Karpas-422 (cell line): ENCODE data around the gene PTPN2. TPM values are rescaled to one million over a fixed set of nuclear protein-coding genes. Genes with fewer than 3 reads are reported as not detected.
"Not testable (repeated sequence)": the region's sequence is repeated elsewhere in the genome, so short reads cannot be mapped to it uniquely, and the experiment has no call there.

Experiments
- DNase-seq: peaks from one replicate; pipeline ENCODE4 v3.0.0-alpha.2; 2015
- H2AFZ ChIP-seq: fragments of 200-600 bp; sonication (generic); 2 replicates; pipeline ENCODE4 v1.6.1; 2014; ENCODE audit warnings: antibody characterized with exemption, low read length, mixed read lengths
- H3K27ac ChIP-seq: fragments of 200-600 bp; sonication (generic); 2 replicates; pipeline ENCODE4 v1.5.1; 2014; ENCODE audit warnings: mild to moderate bottlenecking, low read length, moderate library complexity
- H3K27me3 ChIP-seq: fragments of 200-600 bp; sonication (generic); 2 replicates; pipeline ENCODE4 v1.6.1; 2014; ENCODE audit warnings: low read length, mixed read lengths
- H3K36me3 ChIP-seq: fragments of 200-600 bp; sonication (generic); 2 replicates; pipeline ENCODE4 v1.6.1; 2014; ENCODE audit warnings: low read length, mixed read lengths; ENCODE audit not compliant: insufficient read depth
- H3K4me1 ChIP-seq: fragments of 200-600 bp; sonication (generic); 2 replicates; pipeline ENCODE4 v1.6.1; 2014; ENCODE audit warnings: mild to moderate bottlenecking, low read length, mixed read lengths
- H3K4me2 ChIP-seq: fragments of 200-600 bp; sonication (generic); 2 replicates; pipeline ENCODE4 v1.6.1; 2014; ENCODE audit warnings: low read length, low read depth, mild to moderate bottlenecking; ENCODE audit not compliant: poor library complexity, severe bottlenecking
- H3K4me3 ChIP-seq: fragments of 200-600 bp; sonication (generic); 2 replicates; pipeline ENCODE4 v1.5.1; 2014; ENCODE audit warnings: mild to moderate bottlenecking, antibody characterized with exemption, low read length, mixed read lengths
- H3K79me2 ChIP-seq: fragments of 200-600 bp; sonication (generic); 2 replicates; pipeline ENCODE4 v1.6.1; 2014; ENCODE audit warnings: mild to moderate bottlenecking, low read length, mixed read lengths
- H3K9ac ChIP-seq: fragments of 200-600 bp; sonication (generic); 2 replicates; pipeline ENCODE4 v1.6.0; 2014; ENCODE audit warnings: low read length
- H3K9me2 ChIP-seq: fragments of 200-600 bp; sonication (generic), shearing (Covaris generic); replicated peaks from 2 replicates; pipeline ENCODE4 v1.6.0; 2014; ENCODE audit warnings: mild to moderate bottlenecking, low read length, moderate library complexity; ENCODE audit not compliant: insufficient read depth
- H3K9me3 ChIP-seq: fragments of 300-700, 200-600 bp; sonication (generic); 2 replicates; pipeline ENCODE4 v1.6.1; 2014; ENCODE audit warnings: low read length, mixed read lengths
- H4K20me1 ChIP-seq: fragments of 200-600 bp; sonication (generic); 2 replicates; pipeline ENCODE4 v1.6.1; 2014; ENCODE audit warnings: mild to moderate bottlenecking, antibody characterized with exemption, low read length, low read depth; ENCODE audit not compliant: insufficient read depth
- total RNA-seq: library from RNA; depleted of rRNA; stranded (reverse); fragments of >200 nt; shearing (Covaris generic); gene quantifications from 2 replicates; pipeline ENCODE4 v1.2.3, GENCODE V29; 2014; ENCODE audit warnings: low replicate concordance

PTPN2 gene
- total RNA-seq, 1 experiment from 2014 or later, result 72.2 TPM

DNA sequence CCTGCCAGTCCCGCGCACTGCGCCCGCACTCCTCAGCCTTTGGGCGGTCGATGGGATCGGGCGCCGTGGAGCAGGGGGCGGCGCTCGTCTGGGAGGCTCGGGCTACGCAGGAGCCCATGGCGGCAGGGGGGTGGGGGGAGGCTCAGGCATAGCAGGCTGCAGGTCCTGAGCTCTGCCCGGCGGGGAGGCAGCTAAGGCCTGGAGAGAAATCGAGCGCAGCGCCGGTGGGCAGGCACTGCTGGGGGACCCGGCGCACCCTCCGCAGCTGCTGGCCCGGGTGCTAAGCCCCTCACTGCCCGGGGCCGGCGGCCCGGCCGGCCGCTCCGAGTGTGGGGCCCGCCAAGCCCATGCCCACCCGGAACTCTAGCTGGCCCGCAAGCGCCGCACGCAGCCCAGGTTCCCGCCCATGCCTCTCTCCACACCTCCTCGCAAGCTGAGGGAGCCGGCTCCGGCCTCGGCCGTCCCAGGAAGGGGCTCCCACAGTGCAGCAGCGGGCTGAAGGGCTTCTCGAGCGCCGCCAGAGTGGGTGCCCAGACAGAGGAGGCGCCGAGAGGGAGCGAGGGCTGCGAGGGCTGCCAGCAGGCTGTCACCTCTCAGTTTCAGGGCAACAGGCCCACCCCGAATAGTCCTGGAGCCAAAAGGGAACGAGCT is 107.1 kb downstream of the PTPN2 start:
- H3K36me3 ChIP-seq, result no peaks in the 10 kb centered on the region
- no peaks in the 10 kb centered on the region for H3K9me3 ChIP-seq
- DNase-seq, result no peak
- H3K27me3 ChIP-seq, result no peaks in the 10 kb centered on the region; the same call in 1 of the 2 replicates
- H3K4me3 ChIP-seq, result no peak overlapping the region
- H3K27ac ChIP-seq, result no peak overlapping the region
- H3K4me2 ChIP-seq, result no peak overlapping the region
- no peaks in the 10 kb centered on the region for H3K79me2 ChIP-seq
- no peak overlapping the region for H2AFZ ChIP-seq
- H3K9me2 ChIP-seq, result no peaks in the 10 kb centered on the region
- H3K9ac ChIP-seq, result no peak overlapping the region
- H4K20me1 ChIP-seq, result no peaks in the 10 kb centered on the region
- peaks cover 5% of the 10 kb centered on the region for H3K4me1 ChIP-seq

DNA sequence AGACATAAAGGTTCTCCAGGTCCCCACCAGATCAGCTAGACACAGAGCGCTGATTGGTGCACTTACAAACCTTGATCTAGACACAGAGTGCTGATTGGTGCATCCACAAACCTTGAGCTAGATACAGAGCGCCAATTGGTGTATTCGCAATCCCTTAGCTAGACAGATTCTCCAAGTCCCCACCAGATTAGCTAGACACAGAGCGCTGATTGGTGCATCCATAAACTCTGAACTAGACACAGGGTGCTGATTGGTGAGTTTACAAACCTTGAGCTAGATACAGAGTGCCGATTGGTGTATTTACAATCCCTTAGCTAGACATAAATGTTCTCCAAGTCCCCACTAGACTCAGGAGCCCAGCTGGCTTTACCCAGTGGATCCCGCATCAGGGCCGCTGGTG is 107.6 kb downstream of the PTPN2 start:
- H3K4me3 ChIP-seq, H3K9me2 ChIP-seq, H3K4me1 ChIP-seq, H3K27me3 ChIP-seq, H2AFZ ChIP-seq, H4K20me1 ChIP-seq, H3K4me2 ChIP-seq, H3K36me3 ChIP-seq, H3K9ac ChIP-seq, H3K27ac ChIP-seq, H3K79me2 ChIP-seq, H3K9me3 ChIP-seq, DNase-seq: not testable (repeated sequence)

DNA sequence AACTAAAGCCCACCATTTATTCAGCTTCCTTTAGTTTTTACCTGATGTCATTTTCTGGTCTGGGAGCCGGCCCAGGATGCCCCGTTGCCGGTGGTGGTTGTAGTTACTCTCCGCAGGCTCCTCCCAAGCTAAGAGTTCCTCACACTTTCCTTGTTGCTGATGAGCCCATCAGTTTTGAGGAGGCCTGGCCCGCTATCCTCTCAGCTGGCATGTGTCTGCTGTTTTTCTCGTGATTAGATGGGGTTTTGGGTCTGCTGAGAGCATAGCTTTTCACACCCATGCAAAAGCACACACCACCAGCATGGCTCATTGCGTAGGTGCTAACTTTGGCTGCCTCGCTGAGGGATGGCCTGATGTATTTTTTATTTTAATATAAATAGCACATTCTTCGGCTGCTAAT is 109.1 kb downstream of the PTPN2 start:
- H3K4me3 ChIP-seq, result no peak overlapping the region
- H3K4me1 ChIP-seq, result peaks cover 5% of the 10 kb centered on the region
- no peaks in the 10 kb centered on the region; the same call in 1 of the 2 replicates for H3K27me3 ChIP-seq
- no peak overlapping the region for H3K27ac ChIP-seq
- H3K36me3 ChIP-seq, result no peaks in the 10 kb centered on the region
- no peaks in the 10 kb centered on the region for H4K20me1 ChIP-seq
- no peak overlapping the region for H2AFZ ChIP-seq
- H3K9ac ChIP-seq, result no peak overlapping the region
- H3K79me2 ChIP-seq, result no peaks in the 10 kb centered on the region
- DNase-seq, result no peak
- H3K9me3 ChIP-seq, result no peaks in the 10 kb centered on the region
- no peaks in the 10 kb centered on the region for H3K9me2 ChIP-seq
- no peak overlapping the region for H3K4me2 ChIP-seq

DNA sequence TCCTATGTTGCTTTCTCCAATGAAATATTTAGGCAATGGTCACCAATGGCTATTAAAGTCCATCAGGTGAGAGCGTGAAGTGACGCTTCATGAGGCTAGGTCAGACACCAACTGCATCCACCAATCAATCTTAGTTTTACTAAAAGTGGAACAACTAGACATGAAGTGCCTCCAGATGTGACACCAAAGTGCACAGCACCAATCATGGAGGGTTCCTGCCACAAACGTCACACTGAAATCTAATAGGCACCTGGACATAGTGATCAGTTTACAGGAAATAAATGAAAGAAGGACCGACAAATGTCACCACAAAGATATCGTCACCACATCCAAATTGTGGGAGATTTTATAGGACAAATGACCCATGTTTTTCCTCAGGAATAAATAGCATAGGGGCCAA is 110.7 kb downstream of the PTPN2 start:
- H4K20me1 ChIP-seq, result no peaks in the 10 kb centered on the region
- no peak overlapping the region for H3K4me2 ChIP-seq
- H3K79me2 ChIP-seq, result no peaks in the 10 kb centered on the region
- no peak overlapping the region for H3K27ac ChIP-seq
- H3K4me3 ChIP-seq, result no peak overlapping the region
- H3K9ac ChIP-seq, result no peak overlapping the region
- H3K9me3 ChIP-seq, result no peaks in the 10 kb centered on the region
- DNase-seq, result no peak
- no peaks in the 10 kb centered on the region for H3K36me3 ChIP-seq
- H3K4me1 ChIP-seq, result peaks cover 5% of the 10 kb centered on the region
- H3K9me2 ChIP-seq, result no peaks in the 10 kb centered on the region
- no peaks in the 10 kb centered on the region; the same call in 1 of the 2 replicates for H3K27me3 ChIP-seq
- H2AFZ ChIP-seq, result no peak overlapping the region

DNA sequence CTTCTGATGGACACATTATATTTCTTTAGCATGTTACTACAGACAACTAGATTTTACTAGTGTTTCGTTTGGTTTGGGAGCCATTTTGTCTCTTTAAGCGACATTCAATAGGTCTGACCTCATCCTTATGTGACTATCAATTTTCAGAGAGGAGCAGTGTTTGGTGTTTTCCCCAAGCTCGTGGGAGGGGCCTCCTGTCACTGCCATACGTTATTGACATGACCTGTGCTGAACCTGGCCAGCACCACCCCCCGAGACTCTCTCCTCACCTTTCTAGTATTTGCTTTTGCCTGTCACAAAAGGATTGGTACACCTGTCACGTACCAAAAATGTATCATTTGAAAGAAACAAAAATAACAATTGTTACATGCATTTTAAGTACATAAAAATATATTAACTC is 111.9 kb downstream of the PTPN2 start:
- peaks cover 2% of the 10 kb centered on the region; the same call in 1 of the 2 replicates for H3K27me3 ChIP-seq
- H2AFZ ChIP-seq, result no peak overlapping the region
- H3K4me3 ChIP-seq, result no peak overlapping the region
- no peaks in the 10 kb centered on the region for H3K9me3 ChIP-seq
- no peak overlapping the region for H3K4me2 ChIP-seq
- no peaks in the 10 kb centered on the region for H3K9me2 ChIP-seq
- H3K79me2 ChIP-seq, result no peaks in the 10 kb centered on the region
- no peaks in the 10 kb centered on the region for H4K20me1 ChIP-seq
- no peak for DNase-seq
- H3K4me1 ChIP-seq, result peaks cover 5% of the 10 kb centered on the region
- H3K27ac ChIP-seq, result no peak overlapping the region
- H3K36me3 ChIP-seq, result no peaks in the 10 kb centered on the region
- no peak overlapping the region for H3K9ac ChIP-seq

DNA sequence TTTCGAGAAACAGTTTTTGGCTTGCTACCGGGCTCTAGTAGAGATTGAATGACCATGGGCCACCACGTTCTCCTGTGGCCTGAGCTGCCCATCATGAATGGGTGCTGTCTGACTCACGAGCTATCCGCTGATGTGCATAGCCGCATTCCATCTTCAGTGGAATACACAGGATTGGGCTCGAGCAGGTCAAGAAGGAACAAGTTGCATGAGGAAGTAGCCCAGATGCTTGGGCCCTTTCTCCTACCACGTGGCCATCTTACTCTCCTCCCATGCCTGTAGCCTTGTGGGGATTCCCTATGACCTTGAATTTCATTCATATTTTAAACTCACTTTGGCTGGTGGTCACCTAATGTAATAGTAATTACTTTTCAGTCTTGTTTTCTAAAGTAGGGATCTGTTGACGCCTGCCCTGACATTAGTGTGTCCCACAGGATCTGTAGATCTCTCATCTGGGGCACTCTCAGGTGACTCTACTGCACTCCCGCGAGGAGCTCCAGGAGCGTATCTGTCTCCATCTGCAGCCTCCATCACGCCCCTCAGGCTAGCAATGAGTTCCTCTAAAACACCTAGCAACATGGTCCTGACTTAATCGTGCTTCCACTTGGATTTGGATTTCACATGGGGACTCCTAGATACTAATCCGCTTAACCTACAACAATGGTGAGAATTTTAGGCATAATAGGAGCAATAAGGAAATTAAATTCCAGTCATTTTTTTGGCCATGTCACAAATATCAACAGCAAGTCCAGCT is 113.4 kb downstream of the PTPN2 start:
- H2AFZ ChIP-seq, result no peak overlapping the region
- no peak for DNase-seq

DNA sequence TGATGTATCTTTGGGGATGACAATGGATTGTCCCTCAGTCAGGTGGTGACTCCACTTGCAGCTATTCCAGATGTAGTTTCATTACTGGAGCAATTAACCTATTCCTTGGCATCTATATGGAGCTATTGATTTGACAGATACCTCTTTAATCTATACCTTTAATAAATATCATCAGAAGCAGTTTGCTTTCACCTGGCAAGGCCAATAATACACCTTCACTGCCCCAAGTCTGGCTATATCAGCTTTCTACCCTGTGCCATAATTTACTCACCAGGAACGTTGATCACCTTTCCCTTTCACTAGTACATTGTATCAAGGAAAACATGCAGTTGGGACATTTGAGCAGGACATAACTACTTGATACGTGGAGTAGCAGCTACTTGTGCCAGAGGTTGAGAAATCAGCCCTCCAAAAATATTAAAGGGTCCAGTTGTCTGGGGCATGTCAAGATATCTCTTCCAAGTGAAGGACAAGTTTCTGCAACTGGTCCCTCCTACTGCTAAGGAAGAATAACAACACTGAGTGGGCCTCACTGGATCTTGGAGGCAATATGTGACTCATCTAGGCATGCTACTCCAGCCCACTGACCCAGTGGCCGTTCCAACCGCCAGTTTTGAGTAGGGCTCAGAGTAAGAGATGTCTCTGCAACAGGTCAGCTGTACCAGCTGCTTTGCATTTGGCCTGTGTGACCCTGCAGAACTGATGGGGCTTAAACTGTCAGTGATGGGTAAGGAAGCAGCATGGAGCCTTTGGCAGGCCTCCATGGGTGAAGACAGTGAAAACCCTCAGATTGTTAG is 114.2 kb downstream of the PTPN2 start:
- Histone ChIP-seq H3K4me2 (no peak overlapping the region), H3K9ac (no peak overlapping the region), H3K9me2 (no peaks in the 10 kb centered on the region), H3K27ac (no peak overlapping the region), H3K36me3 (no peaks in the 10 kb centered on the region), H3K9me3 (no peaks in the 10 kb centered on the region), H3K27me3 (peaks cover 2% of the 10 kb centered on the region; the same call in 1 of the 2 replicates), H3K4me3 (no peak overlapping the region), H2AFZ (no peak overlapping the region), H3K79me2 (no peaks in the 10 kb centered on the region), H3K4me1 (peaks cover 5% of the 10 kb centered on the region), H4K20me1 (no peaks in the 10 kb centered on the region)
- DNase-seq, result no peak

More for the DNA sequence above, 113.4 kb downstream of the PTPN2 start:
- Histone ChIP-seq H4K20me1 (no peaks in the 10 kb centered on the region), H3K4me1 (peaks cover 5% of the 10 kb centered on the region), H3K9me3 (no peaks in the 10 kb centered on the region), H3K4me3 (no peak overlapping the region), H3K9ac (no peak overlapping the region), H3K79me2 (no peaks in the 10 kb centered on the region), H3K4me2 (no peak overlapping the region), H3K9me2 (no peaks in the 10 kb centered on the region), H3K36me3 (no peaks in the 10 kb centered on the region), H3K27me3 (peaks cover 2% of the 10 kb centered on the region; the same call in 1 of the 2 replicates), H3K27ac (no peak overlapping the region)

DNA sequence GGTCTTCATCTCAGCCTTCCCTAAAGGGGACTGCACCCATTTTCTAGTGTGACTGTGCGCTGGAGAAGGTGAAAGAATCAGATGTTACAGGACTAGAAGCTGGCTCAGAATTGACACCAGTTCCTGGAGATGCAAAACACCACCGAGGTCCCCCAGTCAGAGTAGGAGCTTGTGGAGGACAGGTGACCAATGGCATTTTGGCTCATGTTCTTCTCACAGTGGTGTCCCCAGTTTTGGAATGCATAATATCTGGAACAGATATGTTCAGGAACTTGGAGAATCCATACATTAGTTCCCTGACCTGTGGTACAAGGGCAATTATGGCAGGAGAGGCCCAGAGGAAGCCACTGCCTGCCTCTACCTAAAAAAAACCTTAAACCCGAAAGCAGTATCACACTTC is 114.9 kb downstream of the PTPN2 start:
- no peaks in the 10 kb centered on the region for H3K9me2 ChIP-seq
- no peak for DNase-seq
- no peaks in the 10 kb centered on the region for H3K36me3 ChIP-seq
- peaks cover 2% of the 10 kb centered on the region; the same call in 1 of the 2 replicates for H3K27me3 ChIP-seq
- no peak overlapping the region for H2AFZ ChIP-seq
- H3K79me2 ChIP-seq, result no peaks in the 10 kb centered on the region
- no peak overlapping the region for H3K4me2 ChIP-seq
- no peaks in the 10 kb centered on the region for H3K9me3 ChIP-seq
- no peak overlapping the region for H3K9ac ChIP-seq
- peaks cover 5% of the 10 kb centered on the region for H3K4me1 ChIP-seq
- no peak overlapping the region for H3K4me3 ChIP-seq
- H3K27ac ChIP-seq, result no peak overlapping the region
- H4K20me1 ChIP-seq, result no peaks in the 10 kb centered on the region
